Measurements from ENCODE around the gene KCNQ1.

The KCNQ1 gene

DNA sequence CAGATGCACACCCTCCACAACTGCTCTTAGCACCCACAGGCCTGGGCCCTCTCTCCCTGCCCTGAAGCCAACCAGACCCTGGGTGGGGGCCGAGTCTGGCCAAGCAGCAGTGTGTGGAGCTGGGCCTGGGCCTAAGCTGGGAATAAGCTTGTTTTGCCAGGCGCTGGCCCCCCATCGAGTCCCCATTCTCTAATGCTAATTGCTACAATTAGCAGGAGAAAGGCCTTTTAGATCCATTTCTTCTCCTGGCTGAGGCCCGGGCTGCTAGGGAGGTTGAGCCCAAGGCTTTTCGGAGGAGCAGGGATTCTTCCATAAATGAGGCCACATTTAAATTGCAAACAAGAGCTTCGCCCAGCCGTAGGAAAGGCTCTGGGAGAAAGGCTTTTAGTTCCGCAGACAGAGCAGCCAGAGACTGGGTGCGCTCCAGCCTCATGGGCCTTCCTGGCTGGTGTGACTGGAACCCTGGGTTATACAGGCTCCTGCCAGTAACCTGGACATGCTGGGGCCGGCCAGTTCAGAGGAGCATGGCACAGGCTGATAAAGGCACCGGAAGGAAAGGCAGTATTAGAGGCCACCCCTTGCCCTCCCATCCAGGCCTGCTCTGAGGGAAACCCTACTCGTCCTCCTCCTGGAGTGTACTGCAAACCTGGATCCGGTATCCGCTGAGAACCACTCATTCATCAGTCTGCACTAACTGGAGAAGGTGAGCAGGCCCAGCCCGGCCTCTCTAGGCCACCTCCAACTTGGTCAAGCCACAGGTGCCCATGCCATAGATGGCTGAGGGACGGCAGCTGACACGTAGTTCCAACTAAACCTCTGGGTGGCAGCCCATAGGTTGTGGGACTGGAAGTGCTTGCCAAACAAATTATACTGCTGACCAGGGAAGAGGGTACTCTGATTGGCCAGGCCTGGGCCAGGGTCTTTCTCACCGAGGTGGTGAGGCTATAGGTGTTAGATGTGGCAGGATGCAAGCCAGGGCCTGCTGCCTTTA is 248.8 kb downstream of the KCNQ1 start:
- no peak for DNase-seq

DNA sequence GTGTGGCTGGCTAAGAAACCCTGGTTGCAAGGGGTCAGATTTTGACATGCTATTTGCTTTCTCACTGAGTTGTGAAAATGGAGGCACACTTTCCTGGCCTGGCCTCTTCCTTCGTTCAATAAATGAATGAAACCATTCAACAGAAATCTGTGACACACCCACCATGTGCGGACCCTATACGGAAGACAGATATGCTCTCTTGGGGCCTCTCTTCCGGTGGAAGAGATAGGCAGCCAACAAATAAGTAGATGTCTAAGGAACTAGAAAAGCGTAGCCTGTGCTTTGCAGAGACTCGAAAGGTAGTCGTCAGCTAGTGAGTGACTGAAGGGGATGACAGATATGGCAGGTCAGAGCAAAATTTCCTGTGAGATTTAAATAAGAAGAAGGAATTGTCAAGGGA is 249.7 kb downstream of the KCNQ1 start:
- no peak for DNase-seq

DNA sequence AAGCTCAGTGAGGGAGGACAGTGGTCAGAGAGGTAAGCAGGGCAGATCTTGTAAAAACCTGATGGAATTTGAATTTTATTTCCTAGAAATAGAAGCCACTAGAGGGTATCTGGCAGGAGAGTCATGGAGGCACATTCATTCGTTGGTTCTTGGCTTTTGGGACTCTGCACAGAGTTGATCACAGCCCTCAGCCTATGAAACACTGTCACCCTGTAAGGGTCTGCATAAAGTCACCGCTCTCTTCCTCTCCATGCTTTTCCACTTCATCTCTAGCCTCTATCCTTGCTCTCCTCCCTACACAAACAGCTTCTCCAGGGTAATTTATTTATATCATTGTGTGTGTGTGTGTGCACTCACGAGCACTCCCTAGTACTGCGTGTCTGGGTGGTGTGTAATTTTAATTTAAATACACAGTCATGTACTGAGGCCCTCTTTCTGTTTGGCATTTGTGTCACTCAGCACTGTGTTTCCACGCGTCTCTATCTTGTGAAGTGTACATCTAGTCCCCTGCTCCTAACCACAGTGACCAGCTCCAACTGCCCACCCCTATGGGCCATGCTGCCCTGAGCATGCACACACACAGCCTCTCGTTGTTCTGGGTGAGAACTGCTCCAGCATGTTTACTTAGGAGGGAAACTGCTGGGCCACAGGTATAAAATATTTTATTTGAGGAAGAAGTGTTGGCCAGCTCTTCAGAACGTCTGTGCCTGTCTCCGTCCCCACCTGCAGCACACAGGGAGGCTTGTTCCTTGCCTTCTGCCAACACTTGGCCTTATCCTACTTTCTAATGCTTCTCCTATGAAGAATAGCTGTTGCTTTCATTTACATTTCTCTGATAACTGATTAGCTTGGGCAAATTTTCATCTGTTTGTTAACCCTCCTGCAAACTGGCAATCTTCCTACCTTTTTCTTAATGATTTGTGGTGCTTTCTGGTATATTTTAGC is 250.5 kb downstream of the KCNQ1 start:
- no peak for DNase-seq

DNA sequence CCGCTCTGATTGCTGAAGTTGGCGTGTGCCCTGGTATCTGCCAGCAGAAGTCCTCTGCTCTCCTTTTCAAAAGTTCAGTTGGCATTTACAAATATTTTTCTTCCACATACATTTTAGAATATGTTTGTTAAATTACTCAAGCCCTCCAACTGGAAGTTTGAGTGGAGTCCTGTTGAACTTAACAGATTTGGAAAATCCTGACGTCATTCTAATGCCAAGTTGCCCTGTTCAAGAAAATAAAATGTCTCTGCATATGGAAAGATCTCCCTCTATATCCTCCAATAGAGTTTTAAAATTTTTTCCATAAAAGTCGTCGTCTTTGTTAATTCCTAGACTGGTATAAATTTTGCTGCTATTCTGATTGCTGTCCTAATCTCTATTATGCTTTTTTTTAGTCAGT is 251.6 kb downstream of the KCNQ1 start:
- DNase-seq = no peak

DNA sequence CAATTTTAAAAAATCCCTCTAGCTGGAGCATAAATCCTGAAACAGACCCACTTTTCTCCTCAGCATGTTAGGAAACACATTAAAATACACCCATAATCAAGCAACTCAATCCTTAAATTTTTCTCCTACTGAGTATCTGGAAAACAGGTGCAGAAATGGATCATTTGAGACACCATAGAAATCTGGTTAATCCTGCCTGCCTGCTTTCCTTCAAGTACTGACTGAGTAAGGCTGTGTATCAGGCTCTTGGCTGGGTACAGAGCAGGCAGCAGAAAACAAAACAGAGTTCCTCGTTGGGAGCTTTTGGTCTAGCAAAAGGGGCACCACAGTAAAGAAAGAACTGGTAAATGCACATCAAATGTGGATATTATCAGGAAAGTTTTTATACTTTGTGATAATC is 253.1 kb downstream of the KCNQ1 start:
- DNase-seq = no peak

DNA sequence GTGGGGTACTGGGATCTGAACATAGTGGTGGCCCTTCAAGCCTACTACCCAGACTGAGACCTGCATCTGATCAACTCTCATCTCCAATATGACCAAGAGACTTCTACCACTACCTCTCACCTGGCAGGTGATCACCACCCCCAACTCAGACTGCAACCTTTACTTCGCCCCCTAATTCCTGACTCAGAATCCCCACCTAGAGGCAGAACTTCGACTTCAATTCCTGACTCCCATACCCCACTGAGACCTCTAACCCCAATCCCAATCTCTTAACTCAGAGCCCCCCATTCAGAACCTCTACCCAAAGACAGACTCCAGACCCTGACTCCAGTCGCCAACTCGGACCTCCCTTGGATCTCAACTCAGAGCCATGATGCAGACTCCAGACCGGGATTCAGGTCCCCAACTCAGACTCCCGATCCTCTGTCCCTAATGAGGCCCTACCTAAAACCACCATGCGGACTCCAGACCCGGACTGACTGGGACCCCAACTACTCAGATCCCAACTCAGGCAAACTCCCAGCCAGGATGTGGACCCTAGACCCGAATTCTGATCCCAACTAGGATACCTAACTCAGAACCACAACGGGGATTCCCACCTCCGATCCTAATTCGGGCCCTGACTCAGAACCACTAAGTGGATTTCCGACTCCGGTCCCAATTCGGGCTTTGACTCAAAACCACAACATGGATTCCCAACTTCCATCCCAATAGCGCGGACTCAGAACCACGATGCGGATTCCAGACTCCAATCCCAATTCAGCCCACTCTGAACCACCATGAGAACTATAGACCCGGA is 253.8 kb downstream of the KCNQ1 start:
- DNase-seq = no peak

DNA sequence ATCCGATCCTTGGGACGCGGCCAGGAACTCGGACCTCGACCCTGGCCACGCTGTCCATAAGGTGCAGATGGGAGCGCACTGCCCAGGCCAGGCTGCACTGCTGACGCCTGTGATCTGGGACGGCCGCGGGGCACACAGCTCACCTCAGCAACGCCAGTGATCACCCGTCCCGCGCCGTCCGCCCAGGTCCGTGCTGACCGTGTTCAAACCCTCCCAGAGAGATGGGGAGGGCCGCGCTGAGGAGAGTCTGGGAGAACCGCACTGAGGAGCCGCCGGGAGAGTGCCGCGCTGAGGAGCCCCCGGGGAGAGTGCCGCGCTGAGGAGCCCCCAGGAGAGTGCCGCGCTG is 254.3 kb downstream of the KCNQ1 start:
- DNase-seq = no peak

DNA sequence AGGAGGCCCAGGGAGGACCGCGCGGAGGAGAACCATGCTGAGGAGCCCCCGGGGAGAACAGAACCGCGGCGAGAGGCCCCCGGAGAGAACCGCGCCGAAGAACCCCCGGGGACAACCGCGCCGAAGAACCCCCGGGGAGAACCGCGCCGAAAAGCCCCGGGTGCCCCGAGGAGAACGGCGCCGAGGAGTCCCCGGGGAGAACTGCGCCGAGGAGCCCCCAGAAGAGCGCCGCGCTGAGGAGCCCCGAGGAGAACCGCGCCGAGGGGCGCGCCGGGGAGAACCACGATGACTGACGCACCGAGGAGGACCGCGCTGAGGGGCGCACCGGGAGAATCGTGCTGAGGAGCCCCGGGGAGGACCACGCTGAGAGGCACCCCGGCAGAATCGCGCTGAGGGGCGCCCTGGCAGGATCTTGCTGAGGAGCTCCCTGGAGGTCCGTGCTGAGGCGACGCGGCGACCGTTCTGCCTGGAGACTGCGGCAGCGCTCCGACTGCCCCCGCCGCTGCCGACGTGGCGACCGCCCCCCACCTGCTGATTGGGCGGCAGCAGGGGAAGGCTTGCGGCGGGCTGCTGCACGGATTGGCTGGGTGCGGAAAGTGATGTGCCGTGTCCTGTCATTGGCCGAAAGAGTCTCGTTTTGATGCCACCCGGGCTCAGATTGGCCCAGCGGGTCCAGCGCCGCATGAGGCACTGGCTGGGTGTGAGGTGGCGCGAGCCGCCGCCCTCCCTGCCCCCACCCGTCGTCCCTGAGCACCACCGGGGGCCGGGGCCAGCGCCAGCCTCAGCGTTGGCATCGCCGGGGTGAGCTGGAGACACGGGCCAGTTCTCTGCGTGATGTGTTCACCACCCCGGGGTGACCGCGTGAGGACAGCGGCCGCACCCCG is 255.0 kb downstream of the KCNQ1 start, which contains the start of gene KCNQ1OT1:
Gene KCNQ1OT1 (minus strand): TSS at position 464 of the 884 bp plus-strand sequence.
- DNase-seq = peak; percentile 88

DNA sequence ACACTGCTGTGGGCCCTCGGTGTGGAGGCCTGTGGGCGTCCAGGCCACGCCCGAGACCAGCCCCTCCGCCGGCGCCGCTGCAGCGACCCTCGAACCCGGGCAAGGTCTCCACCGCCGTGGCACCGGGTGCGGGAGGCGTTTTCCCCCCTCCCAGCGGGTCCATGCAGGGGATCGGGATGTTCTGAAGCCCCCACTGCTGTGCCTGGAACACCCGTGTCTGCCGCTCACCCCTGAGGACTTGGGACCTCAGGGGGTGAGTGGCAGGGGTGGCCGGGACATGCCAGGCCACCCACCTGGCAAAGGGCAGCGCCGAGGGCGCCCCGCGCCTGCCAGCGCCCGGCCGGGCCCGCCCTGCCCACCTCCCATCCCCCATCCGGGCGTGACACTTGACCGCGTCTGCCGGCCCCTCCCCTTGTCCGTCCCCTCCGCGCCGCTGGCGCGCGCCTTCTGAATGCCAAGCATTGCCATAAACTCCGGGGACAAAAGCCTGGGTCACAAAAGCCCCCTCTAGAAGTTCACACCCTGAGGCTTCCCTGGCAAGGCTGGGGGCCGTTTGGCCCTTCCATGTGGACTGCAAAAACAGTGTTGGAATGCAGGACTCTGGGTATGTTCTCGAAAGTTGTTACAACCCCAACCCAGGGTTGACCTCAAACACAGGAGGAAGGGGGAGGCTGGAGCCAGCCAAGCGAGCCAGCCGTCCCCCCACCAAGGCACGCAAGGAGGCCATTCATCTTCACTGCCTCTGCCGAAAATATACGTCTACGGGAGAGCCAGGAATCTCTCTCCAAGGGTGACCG is 255.8 kb downstream of the KCNQ1 start:
- DNase-seq = peak; percentile 5

DNA sequence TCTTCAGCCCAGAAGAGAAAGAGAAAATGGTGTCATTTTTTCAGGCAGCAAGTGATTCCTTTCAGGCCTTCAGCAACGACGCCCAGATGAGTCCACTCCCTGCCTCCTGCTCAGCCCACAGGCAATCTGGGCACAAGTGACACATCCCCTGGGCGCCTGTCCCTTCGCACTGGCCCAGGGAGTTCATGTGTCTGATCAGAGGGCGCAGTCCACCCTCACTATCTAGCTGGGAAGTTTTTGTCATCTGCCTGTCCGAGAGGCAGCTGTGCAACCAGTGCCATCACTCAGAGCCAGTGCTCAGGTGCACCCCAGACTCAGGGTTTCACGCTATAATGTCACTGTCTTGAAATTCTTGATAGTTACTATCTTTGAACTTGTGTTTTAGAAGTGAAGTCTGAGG is 256.4 kb downstream of the KCNQ1 start:
- DNase-seq = no peak

DNA sequence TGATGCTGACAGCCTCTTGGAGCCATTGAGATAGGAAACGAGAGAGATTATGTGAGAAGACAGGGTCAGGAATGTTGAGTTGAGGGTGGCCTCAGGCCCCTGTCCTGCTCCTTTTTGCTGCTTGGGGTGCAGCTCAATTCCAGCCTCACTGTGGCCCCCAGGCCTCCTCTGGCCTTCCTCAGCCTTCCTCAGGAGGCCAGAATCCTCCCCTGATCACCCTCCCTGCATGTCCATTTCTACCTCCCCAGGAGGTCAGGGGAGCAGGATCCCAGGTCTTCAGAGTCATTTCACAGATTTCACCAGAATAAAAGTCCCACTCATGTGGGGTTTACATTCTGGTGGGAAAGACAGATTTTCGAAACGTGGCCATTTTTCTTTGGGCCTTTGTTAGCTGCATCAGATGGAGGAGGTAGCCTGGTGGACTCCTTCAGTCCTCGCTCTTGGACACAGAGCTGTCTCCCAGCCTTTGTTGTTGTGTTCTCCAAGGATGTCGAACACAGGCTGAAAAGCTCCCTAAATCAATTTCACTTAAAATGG is 257.2 kb downstream of the KCNQ1 start:
- no peak for DNase-seq

DNA sequence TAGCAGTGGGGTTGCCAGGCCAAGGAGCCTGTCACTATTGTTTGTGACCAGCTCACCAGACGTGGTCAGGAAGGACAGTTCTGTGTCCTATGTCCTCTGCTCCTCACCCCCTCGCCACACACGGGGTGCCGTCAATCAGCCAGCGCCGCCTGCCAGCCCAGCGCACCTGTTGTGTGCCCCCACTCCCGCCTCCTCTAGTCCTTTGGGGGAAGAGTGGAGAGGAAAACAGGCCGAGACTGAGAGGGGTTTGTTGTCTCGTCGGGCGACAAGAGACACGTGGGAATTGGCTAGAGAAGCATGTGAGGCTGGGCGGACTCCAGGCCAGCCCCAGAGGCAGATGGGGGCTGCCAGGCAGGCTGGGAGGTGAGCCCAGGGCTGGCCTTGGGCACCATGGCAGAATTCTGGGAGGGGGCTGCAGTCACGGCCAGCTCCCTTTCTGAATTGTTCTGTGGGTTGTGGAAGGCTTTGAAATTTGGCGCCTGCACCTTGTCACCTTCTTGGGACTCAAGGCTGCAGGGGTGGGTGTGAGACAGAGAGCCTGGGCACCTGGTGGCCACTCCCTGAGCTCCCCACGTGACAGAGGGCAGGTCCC is 258.1 kb downstream of the KCNQ1 start:
- DNase-seq = no peak

DNA sequence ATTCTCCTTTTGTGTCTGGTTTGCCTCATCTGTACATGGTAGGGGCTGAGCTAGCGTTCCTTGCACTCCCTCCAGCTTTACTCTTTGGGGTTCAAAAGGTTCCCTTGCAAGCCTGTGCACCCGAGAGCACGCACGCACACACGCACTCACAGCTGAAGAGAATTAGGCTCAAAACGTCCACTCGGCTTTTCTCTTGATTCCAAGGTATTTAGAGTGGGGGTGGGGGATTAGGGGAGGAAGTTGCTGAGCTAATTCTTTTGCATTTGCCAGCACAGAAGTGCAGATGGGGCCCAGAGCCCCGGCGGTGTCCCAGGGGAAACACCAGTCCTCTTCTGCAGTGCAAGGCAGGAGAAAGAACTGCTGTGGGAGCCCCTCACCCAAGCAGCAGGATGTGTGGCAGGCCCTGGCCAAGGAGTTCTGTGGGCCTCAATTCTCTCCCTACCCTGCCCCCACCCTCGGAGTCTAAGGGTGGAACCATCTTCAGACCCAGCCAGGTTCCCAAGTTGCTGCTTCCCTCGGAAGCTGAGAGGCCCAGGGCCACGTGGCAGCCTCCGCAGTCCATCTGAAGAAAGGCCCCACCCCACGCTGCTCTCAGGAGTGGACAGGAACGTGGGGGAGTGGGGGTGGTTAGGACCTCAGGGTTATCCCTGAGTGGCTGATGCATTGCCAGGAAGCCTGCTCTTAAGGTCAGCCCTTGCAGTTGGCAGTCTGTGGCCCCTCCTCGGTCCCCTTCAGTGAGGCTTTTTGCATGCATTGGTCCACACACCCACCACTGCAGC is 258.7 kb downstream of the KCNQ1 start:
- DNase-seq = no peak

DNA sequence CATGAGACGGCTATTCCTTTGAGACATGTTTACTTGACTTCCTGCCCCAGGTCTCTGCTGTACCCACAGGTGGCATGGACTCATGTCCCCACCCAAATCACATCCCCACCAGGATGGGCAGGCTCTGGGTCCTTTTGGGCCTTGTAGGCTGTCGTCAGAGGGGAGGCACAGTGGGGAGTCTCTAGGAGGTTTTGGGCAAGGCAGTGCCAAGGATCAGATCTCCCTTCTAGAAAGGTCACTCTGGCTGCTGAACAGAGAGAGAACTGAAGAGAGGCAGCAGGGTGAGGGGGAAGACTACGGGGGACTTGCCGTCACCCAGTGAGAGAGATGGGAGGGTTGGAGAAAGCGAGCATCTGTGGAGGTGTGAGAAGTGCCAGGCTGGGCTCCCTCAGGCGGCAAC is 259.5 kb downstream of the KCNQ1 start:
- no peak for DNase-seq

DNA sequence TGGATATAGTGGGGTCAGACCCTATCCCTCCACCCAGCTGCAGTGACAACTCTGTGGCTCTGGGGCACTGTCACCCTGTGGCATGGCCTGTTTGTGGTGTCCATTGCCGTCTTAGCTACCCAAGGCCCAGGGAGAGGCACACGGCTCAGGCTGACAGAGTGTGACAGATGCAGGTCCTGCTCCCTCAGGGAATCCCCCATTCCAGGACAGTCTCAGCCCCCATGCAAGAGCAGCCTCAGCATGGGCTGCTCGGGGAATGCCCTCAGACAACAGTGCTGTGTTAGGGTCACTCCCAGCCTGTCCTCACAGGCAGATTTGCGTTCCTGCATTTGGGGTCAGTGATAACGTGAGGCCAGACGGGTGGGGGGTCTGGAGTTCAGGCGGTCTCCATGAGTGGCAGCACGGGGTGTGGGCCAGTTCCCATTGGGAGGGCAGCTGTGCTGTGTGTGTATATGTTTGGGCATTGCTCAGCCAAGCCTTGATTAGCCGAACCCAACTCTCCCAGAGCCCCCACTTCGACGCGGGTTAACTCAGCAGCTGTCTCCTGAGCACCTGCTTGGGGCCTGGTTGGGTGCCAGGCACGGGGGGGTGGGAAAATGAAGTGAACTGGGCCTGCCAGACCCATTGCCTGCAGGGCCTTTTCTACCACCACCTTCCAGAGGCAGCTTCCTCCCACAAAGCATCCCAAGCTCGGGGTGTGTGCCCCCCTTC is 260.2 kb downstream of the KCNQ1 start:
- no peak for DNase-seq

DNA sequence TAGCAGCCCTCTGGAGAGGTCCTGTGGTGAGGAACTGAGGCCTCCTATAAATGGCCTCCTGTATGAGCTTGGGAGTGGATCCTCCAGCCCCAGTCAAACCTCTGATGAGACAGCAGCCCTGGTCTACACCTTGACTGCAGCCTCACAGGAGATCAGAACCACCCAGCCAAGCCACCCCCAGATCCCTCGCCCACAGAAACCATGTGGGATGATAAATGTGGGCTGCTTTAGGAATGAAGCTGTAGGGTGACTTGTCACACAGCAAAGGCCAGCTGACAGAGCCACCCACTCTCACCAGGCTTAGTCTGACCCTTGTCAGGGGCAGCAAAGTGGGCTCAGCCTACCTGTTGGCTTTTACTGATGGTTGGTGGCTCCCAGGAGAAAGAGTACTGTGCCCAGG is 261.5 kb downstream of the KCNQ1 start:
- no peak for DNase-seq

DNA sequence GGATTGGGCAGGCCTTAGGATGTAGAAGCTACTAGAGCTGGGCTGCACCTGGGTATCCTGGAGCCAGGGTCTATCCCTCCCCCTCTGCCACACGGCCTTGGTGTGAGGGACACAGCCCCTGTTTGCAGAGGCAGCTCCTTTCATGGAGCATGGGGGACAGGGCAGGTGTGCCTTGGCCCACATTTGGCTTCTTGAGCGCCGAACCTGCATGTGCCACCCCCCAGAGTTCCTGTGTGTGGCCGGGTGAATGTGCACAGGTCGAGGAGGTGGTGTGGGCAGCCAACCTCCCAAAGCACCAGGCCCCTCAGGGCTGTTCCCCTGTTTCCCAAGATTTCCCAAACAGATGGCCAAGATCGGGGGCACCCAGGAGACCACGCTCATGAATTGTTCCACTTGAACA is 262.9 kb downstream of the KCNQ1 start:
- no peak for DNase-seq

DNA sequence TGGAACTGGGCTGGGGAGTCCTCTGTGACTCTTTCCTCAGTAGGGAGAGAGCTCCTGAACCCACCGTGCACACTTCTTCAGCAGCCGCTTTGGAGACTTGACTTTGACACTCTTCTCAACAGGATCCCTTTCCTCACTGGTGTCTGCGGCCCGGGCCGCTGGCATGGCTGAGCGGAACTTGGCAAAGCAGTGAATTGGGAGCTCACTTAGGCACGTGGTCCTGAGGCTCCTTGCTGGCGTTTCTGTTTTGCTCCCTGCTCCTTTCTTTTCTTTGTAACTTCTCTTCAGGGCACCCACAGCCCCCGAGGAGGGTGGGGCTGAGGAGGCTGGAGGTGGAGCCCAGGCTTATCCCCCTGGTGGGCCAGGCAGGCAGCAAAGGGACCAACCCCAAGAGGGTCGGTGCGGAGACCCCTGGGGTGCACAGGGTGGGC is 263.4 kb downstream of the KCNQ1 start:
- DNase-seq = no peak

All from DMS153 (cell line).